Smooth muscle cell (in vitro differentiated cells): Measurements from ENCODE around the gene VSIR. TPM values are rescaled to one million over a fixed set of nuclear protein-coding genes. Genes with fewer than 3 reads are reported as not detected.

ENCODE experiments used
- DNase-seq: peaks from one replicate; lab custom pipeline; 2025; ENCODE audit not compliant: unreplicated experiment; lab: John Stamatoyannopoulos, UW
- H2AFZ ChIP-seq: fragments of 200-600 bp; sonication (generic); 2 replicates; pipeline ENCODE4 v1.6.0; 2016; ENCODE audit warnings: antibody characterized with exemption, low read depth, mild to moderate bottlenecking
- H3F3A ChIP-seq: fragments of 200-600 bp; sonication (generic); 2 replicates; pipeline ENCODE4 v1.6.0; 2017; ENCODE audit warnings: antibody characterized with exemption, low read depth
- H3K27ac ChIP-seq: fragments of 200-600 bp; sonication (generic); 2 replicates; pipeline ENCODE4 v1.5.1; 2016; ENCODE audit warnings: low read depth, mild to moderate bottlenecking
- H3K27me3 ChIP-seq: fragments of 200-600 bp; sonication (generic); 2 replicates; pipeline ENCODE4 v1.6.1; 2016; ENCODE audit warnings: low read depth, mild to moderate bottlenecking
- H3K36me3 ChIP-seq: fragments of 200-600 bp; sonication (generic); 2 replicates; pipeline ENCODE4 v1.5.1; 2016; ENCODE audit warnings: low read depth
- H3K4me1 ChIP-seq: fragments of 200-600 bp; sonication (generic); 2 replicates; pipeline ENCODE4 v1.5.1; 2016; ENCODE audit warnings: low read depth
- H3K4me2 ChIP-seq: fragments of 200-600 bp; sonication (generic); 2 replicates; pipeline ENCODE4 v1.6.0; 2016; ENCODE audit warnings: mild to moderate bottlenecking
- H3K4me3 ChIP-seq: fragments of 200-600 bp; sonication (generic); 2 replicates; pipeline ENCODE4 v1.5.1; 2016; ENCODE audit warnings: mild to moderate bottlenecking
- H3K79me2 ChIP-seq: fragments of 200-600 bp; sonication (generic); 2 replicates; pipeline ENCODE4 v1.6.0; 2016; ENCODE audit warnings: low read depth, mild to moderate bottlenecking
- H3K9ac ChIP-seq: fragments of 200-600 bp; sonication (generic); 2 replicates; pipeline ENCODE4 v1.6.0; 2016; ENCODE audit warnings: low read depth
- H3K9me3 ChIP-seq: fragments of 200-600 bp; sonication (generic); replicated peaks from 2 replicates; pipeline ENCODE4 v1.5.1; 2016; ENCODE audit warnings: low read depth
- H4K20me1 ChIP-seq: fragments of 200-600 bp; sonication (generic); 2 replicates; pipeline ENCODE4 v1.6.0; 2016; ENCODE audit warnings: low read depth
- CTCF ChIP-seq: fragments of 200-600 bp; sonication (generic); IDR thresholded peaks from 2 replicates; pipeline ENCODE4 v1.5.1; 2017; ENCODE audit warnings: borderline replicate concordance, mild to moderate bottlenecking, antibody characterized with exemption; ENCODE audit not compliant: insufficient read depth, poor library complexity, severe bottlenecking
- WGBS: methylation state at CpG from one replicate; pipeline ENCODE4 v1.1.7; 2016; ENCODE audit warnings: low lambda C conversion rate; 5-methylcytosine and 5-hydroxymethylcytosine counted together
- polyA plus RNA-seq: library from polyadenylated mRNA; unstranded; fragments of >200 nt; fragmentation: Nextera tagmentation; extraction: Ambion mirVana; gene quantifications from 2 replicates; pipeline ENCODE4 v1.2.1, GENCODE V29; 2016
- total RNA-seq: library from RNA; depleted of rRNA; stranded (reverse); fragments of >200 nt; gene quantifications from 2 replicates; pipeline ENCODE4 v1.2.3, GENCODE V29; 2014

VSIR gene
- total and polyA plus RNA-seq, 2 experiments from 2014 or later = 3.6 TPM

- H4K20me1 ChIP-seq = no peaks in the 10 kb centered on the region
- H3K27ac ChIP-seq = no peak overlapping the region
- H3K4me2 ChIP-seq = no peak overlapping the region
- H3K36me3 ChIP-seq = no peaks in the 10 kb centered on the region
- no peaks in the 10 kb centered on the region for H3F3A ChIP-seq
- no peak for TF ChIP-seq CTCF
- H3K4me1 ChIP-seq = no peaks in the 10 kb centered on the region
- H3K4me3 ChIP-seq = no peak overlapping the region
- DNase-seq = no peak
- H3K79me2 ChIP-seq = no peaks in the 10 kb centered on the region
- no peak overlapping the region for H3K9ac ChIP-seq
- H2AFZ ChIP-seq = no peak overlapping the region
- no peaks in the 10 kb centered on the region for H3K27me3 ChIP-seq
- H3K9me3 ChIP-seq = no peaks in the 10 kb centered on the region
- 59% methylated on average over 4 of the region's 4 CpGs for WGBS
Observed at GRCh38 chr10:71741029-71741428, 32.3 kb downstream of the VSIR start.

GRCh38 chr10:71740069-71740653 lies 33.2 kb downstream of the VSIR start:
- no peaks in the 10 kb centered on the region for H3K79me2 ChIP-seq
- no peak for DNase-seq
- no peak overlapping the region for H3K9ac ChIP-seq
- TF ChIP-seq CTCF = no peak
- H3K27ac ChIP-seq = no peak overlapping the region
- no peak overlapping the region for H2AFZ ChIP-seq
- no peaks in the 10 kb centered on the region for H3K4me1 ChIP-seq
- no peak overlapping the region for H3K4me2 ChIP-seq
- 56% methylated on average over 9 of the region's 9 CpGs for WGBS
- H3K36me3 ChIP-seq = no peaks in the 10 kb centered on the region
- H3F3A ChIP-seq = no peaks in the 10 kb centered on the region
- no peaks in the 10 kb centered on the region for H4K20me1 ChIP-seq
- H3K9me3 ChIP-seq = no peaks in the 10 kb centered on the region
- no peak overlapping the region for H3K4me3 ChIP-seq
- no peaks in the 10 kb centered on the region for H3K27me3 ChIP-seq

- Histone ChIP-seq H3K4me3 (no peak overlapping the region), H3F3A (no peaks in the 10 kb centered on the region), H3K36me3 (no peaks in the 10 kb centered on the region), H3K27ac (no peak overlapping the region), H3K9me3 (no peaks in the 10 kb centered on the region), H3K4me1 (no peaks in the 10 kb centered on the region), H3K4me2 (no peak overlapping the region), H3K27me3 (no peaks in the 10 kb centered on the region), H3K79me2 (no peaks in the 10 kb centered on the region), H2AFZ (no peak overlapping the region), H4K20me1 (no peaks in the 10 kb centered on the region), H3K9ac (no peak overlapping the region)
- no peak for DNase-seq
- no peak for TF ChIP-seq CTCF
- WGBS = 90% methylated on average over 8 of the region's 8 CpGs
Observed at GRCh38 chr10:71739358-71739900, 33.9 kb downstream of the VSIR start.

- WGBS = 86% methylated on average over 3 of the region's 3 CpGs
- no peak overlapping the region for H3K27ac ChIP-seq
- no peak for DNase-seq
Observed at GRCh38 chr10:71737834-71738197, 35.5 kb downstream of the VSIR start.

More at GRCh38 chr10:71737834-71738197, 35.5 kb downstream of the VSIR start:
- no peaks in the 10 kb centered on the region for H3K4me1 ChIP-seq
- H3K9me3 ChIP-seq = no peaks in the 10 kb centered on the region
- no peak overlapping the region for H3K9ac ChIP-seq
- no peak for TF ChIP-seq CTCF
- H3F3A ChIP-seq = no peaks in the 10 kb centered on the region
- no peak overlapping the region for H3K4me2 ChIP-seq
- H4K20me1 ChIP-seq = no peaks in the 10 kb centered on the region
- H3K4me3 ChIP-seq = no peak overlapping the region
- H3K27me3 ChIP-seq = peaks cover under 1% of the 10 kb centered on the region
- H3K79me2 ChIP-seq = no peaks in the 10 kb centered on the region
- H3K36me3 ChIP-seq = no peaks in the 10 kb centered on the region
- no peak overlapping the region for H2AFZ ChIP-seq
